DMS 273 treated with DMSO at 0.1 percent for 48 hours (cell line): ENCODE data around the gene PYGB.
"Not testable (repeated sequence)": the region's sequence is repeated elsewhere in the genome, so short reads cannot be mapped to it uniquely, and the experiment has no call there.

Experiments
- DNase-seq: peaks from one replicate; lab custom pipeline; 2025; lab: John Stamatoyannopoulos, UW

Gene PYGB

GRCh38 chr20:25249198-25249931, 1.5 kb downstream of the PYGB start:
- DNase-seq = no peak

GRCh38 chr20:25250508-25250907, 2.6 kb downstream of the PYGB start:
- DNase-seq = no peak

GRCh38 chr20:25251019-25251418, 3.1 kb downstream of the PYGB start:
- no peak for DNase-seq

GRCh38 chr20:25251558-25251957, 3.7 kb downstream of the PYGB start:
- no peak for DNase-seq

GRCh38 chr20:25252230-25252651, 4.4 kb downstream of the PYGB start:
- no peak for DNase-seq

GRCh38 chr20:25252686-25253421, 5.0 kb downstream of the PYGB start:
- DNase-seq = no peak

- DNase-seq = no peak
Observed at GRCh38 chr20:25253606-25254275, 5.9 kb downstream of the PYGB start.

- DNase-seq = no peak
Observed at GRCh38 chr20:25254571-25254970, 6.7 kb downstream of the PYGB start.

- no peak for DNase-seq
Observed at GRCh38 chr20:25254986-25255680, 7.2 kb downstream of the PYGB start.

- DNase-seq = no peak
Observed at GRCh38 chr20:25256226-25256859, 8.5 kb downstream of the PYGB start.

GRCh38 chr20:25257130-25257529, 9.2 kb downstream of the PYGB start:
- no peak for DNase-seq

GRCh38 chr20:25257756-25258475, 10.0 kb downstream of the PYGB start:
- DNase-seq = no peak

- DNase-seq = no peak
Observed at GRCh38 chr20:25258476-25258805, 10.6 kb downstream of the PYGB start.

GRCh38 chr20:25258828-25259227, 10.9 kb downstream of the PYGB start:
- no peak for DNase-seq

- DNase-seq = no peak
Observed at GRCh38 chr20:25259358-25259757, 11.5 kb downstream of the PYGB start.

GRCh38 chr20:25259788-25260254, 11.9 kb downstream of the PYGB start:
- DNase-seq = no peak

- DNase-seq = not testable (repeated sequence)
Observed at GRCh38 chr20:25260770-25261437, 13.0 kb downstream of the PYGB start.

GRCh38 chr20:25269057-25269832, 21.4 kb downstream of the PYGB start:
- DNase-seq = no peak

- DNase-seq = no peak
Observed at GRCh38 chr20:25269833-25270170, 21.9 kb downstream of the PYGB start.

- peak; percentile 16 for DNase-seq
Observed at GRCh38 chr20:25270829-25271251, 23.0 kb downstream of the PYGB start.
